HG03045 (cell line): Measurements from ENCODE around the gene IFNL1.
"Not testable (repeated sequence)": the region's sequence is repeated elsewhere in the genome, so short reads cannot be mapped to it uniquely, and the experiment has no call there.

Source experiments
- ATAC-seq: cut with Tn5 transposase; IDR thresholded peaks from one replicate; pipeline ENCODE4 v1.9.1; 2021; ENCODE audit warnings: mild to moderate bottlenecking, moderate library complexity; ENCODE audit not compliant: unreplicated experiment

Gene IFNL1

DNA sequence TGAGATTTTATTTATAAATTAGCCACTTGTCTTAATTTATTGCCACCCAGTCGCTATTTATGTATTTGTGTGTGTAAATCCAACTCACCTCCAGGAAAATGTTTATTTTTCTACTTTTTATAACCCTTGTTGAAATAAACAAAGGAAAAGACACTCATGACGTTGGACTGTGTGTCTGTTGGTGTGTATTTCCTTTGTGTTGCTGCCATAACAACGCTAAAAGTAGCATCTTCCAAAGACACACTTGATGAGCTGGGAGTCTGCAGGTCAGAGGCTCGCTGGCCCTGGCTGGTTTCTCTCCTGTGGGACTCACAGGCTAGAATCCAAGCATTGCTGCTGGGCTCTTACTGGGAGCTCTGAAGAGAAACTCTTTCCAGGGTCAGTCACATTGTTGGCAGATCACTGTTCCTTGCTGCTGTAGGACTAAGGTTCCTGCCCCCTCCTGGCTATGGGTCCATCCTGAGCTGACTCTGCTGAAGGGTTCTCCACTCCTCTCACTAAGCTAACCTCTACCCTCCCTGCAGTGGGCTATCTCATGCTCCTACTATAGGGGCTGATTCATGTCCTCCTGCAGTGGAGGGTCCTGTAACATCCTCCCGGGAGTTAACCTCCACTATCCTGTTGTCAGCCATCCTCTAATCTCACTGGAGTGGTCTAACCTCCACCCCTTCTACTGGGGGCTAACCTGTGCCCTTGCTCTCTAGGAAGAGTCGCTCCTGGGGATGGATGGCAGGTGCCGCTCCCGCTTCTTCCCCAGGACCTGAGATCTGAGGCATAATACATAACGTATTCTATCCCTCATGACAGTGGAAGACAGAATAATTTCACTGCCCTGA, 26.0 kb upstream of the IFNL1 start:
- ATAC-seq: no peak

- ATAC-seq: not testable (repeated sequence)
Observed at GRCh38 chr19:39273859-39274258, 22.3 kb upstream of the IFNL1 start.

- ATAC-seq: no peak
Observed at GRCh38 chr19:39275578-39275977, 20.6 kb upstream of the IFNL1 start.

- ATAC-seq: no peak
Observed at GRCh38 chr19:39276740-39277139, 19.5 kb upstream of the IFNL1 start.

DNA sequence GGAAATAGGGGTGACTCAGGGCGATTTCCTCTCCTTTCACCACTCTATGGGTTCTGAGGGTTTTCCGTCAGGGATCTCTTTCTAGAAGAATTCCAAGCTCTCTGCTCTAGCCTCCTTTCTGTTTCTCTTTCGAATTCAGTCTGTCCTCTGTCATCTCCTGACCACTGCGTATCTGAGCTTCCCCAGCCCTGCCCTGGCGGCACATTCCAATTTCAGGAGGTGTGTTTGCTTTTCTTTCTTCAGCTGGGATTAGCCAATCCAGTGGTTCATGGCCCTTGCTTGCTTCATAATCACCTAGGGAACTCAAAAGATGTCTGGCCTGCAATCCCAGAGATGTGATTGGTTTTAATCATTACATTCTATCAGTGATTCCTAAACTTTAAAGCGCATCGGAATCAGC, 18.6 kb upstream of the IFNL1 start:
- ATAC-seq: no peak

- no peak for ATAC-seq
Observed at GRCh38 chr19:39282021-39282420, 14.2 kb upstream of the IFNL1 start.

DNA sequence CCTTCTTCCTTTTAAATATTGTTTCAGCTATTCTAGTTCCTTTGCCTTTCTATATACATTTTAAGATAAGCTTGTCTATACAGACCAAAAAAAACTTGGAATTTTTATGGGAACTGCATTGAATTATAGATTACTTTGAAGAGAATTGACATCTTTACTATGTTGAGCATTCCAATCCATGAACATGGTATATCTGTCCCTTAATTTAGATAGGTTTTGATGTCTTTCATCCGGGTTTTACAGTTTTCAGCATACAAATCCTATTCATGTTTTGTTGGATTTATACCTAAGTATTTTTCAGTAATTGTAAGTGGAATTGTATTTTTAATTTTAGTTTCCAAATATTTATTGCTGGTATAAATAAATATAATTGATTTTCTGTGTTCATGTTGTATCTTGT, 12.2 kb upstream of the IFNL1 start:
- ATAC-seq: no peak

DNA sequence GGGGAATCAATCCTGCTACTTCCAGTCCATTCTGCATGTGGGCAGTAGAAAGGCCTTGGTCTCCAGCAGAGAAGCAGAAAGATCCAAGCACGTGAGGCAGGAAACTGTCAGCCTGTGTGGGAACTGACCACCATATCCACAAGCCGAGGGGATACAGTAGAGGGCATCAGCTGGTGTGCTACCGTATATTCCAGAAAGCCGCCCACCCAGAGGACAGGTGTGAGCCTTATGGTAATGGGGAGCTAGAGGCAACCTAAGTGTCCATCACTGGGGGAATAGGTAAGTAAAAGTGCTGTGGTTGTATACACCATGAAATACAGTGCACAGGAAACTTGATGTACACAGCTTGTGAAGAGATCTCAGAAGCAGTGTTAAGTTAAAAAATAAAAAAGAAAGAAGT, 2.8 kb upstream of the IFNL1 start:
- ATAC-seq: no peak

- ATAC-seq: no peak
Observed at GRCh38 chr19:39296906-39297305, 699 bp downstream of the IFNL1 start.

GRCh38 chr19:39297931-39298634, 1.9 kb downstream of the IFNL1 start:
- ATAC-seq: no peak

DNA sequence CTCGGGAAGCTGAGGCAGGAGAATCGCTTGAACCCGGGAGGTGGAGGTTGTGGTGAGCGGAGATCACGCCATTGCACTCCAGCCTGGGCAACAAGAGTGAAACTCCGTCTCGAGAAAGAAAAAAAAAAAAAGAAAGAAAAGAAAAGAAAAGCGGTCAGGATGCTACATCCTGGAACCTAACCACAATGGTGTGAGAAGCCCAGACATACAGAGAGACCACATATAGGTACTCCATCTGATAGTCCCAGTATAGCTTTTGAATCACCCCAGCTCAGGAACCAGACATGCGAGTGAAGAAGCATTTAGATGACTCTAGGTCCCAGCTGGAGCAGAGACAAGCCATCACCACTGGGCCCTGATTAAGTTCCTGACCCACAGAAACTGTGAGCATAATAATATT, 3.2 kb downstream of the IFNL1 start:
- no peak for ATAC-seq

GRCh38 chr19:39299832-39300231, 3.6 kb downstream of the IFNL1 start:
- no peak for ATAC-seq

GRCh38 chr19:39301021-39301420, 4.8 kb downstream of the IFNL1 start:
- no peak for ATAC-seq

DNA sequence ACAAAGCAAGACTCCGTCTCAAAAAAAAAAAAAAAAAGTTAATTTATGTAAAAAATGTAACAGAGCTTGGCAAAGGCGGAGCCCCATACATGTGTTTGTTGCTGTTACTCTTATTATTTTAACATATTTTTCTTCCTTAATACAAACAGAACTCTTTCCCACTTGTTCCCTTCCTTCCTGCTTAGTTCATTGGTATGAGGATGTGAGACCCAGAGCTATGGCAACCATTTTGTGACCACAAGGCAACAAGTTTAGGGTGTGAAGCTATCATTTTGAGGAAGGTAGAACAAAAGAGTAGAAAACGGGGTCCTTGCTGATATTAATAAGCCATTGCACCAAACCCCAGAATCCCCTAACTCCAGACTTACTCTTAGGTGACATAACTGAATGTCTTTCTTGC, 5.4 kb downstream of the IFNL1 start:
- ATAC-seq: no peak

DNA sequence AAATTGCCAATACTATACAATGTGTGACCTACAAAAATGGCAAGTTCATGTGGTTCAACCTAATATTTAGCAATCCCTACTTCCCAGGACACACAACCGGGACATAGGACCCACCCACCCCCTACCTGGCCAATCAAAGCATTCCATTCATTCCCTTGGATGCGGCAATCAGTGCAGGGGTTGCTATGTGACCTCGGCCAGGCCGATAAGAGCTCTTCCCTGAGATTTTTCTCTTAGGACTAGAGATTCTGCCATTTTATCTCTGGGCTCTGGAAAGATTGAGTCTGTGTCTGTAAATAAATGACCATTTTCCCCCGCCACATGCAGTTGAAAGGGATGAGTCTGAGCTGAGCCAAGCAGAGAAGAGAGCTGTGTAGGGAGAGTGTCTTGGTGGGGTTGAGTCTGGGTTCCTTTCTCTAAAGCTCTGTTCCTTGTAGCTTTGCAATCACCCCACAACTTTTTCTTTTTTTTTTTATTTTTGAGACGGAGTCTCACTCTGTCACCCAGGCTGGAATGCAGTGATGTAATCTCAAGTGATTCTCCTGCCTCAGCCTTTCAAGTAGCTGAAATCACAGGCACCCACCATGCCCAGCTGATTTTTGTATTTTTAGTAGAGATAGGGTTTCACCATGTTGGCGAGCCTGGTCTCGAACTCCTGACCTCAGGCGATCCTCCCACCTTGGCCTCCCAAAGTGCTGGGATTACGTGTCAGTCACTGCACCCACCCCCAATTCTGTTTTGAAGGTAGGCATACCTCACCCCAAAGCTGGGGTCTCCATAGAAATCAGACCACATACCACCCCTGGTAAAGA, 7.4 kb downstream of the IFNL1 start:
- no peak for ATAC-seq

GRCh38 chr19:39304185-39304513, 7.9 kb downstream of the IFNL1 start:
- no peak for ATAC-seq

DNA sequence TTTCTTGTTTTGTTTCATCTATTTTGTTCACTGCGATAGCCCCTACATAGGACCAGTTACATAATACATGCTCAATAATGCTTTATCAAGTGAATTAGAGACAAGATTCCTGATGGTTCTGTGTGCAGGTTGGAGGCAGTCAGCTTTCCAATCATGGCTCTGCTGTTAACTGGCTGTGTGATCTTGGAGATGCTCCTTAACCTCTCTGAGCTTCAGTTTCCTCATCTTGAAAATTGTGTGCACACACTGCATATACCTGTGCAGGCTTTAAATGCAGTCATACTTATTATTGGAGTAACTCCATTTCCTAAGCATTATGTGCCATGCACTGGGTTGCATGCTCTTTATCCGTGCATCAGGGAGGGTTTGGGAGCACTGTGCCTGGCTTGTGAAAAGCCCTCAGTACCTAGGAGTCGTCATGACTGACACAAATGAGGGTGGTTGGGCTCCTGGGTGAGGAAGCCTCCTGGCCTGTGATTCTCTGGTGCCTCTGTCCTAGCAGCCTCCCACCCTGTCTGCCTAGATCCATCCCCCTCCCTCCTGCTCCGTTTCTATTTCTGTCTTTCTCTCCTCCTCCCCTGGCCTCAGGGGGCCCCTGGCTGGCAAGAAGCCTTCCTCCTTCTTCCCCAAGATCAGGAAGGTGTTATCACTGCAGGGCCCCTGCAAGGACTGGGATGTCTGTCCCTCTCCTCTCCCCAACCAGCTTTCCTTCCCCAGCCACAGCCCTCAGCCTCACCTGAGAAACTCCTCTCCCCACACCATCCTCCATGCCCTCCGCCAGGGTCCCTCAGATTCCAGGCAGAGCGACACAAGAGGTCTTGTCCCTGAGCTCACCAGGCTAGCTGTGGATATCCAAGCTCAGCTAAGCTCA, 8.7 kb downstream of the IFNL1 start:
- no peak for ATAC-seq

DNA sequence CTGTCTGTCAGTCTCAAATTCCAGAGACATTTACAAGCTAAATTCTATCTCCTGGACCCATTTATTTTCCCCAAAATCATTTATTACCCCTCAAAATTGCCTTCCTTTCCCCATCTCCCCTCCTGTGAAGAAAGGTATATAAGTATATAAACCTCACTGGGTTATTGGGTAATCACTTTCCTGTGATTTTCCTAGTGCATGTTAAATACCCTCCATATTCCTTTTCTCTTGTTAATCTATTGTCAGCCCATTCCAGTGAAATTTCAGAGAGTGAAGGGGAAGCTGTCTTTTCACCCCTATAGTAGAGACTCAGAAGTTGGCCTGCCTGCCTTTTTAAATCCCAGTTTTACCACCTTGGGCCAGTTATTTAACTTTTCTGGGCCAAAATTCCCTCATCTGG, 9.9 kb downstream of the IFNL1 start:
- no peak for ATAC-seq

GRCh38 chr19:39307046-39307821, 11.0 kb downstream of the IFNL1 start:
- no peak for ATAC-seq
